AG10803 (cell line): Measurements from ENCODE around the gene PCNX3.

Experiments used
- DNase-seq: peaks from one replicate; pipeline ENCODE4 v3.0.0; 2010; ENCODE audit warnings: low read depth
- H3K4me3 ChIP-seq: 2 replicates; pipeline ENCODE4 v1.5.1; 2011; ENCODE audit warnings: mild to moderate bottlenecking, low read length, control low read depth
- TF ChIP-seq, protein P1 (sequence below): conservative IDR thresholded peaks from 2 replicates; pipeline ENCODE4 v1.5.1; 2011; ENCODE audit warnings: mild to moderate bottlenecking, low read length, control low read depth, inconsistent platforms

The PCNX3 gene

GRCh38 chr11:65599955-65600246 is 15.7 kb upstream of the PCNX3 start:
- DNase-seq, result no peak
- H3K4me3 ChIP-seq, result no peak overlapping the region
- TF ChIP-seq, protein P1, sequence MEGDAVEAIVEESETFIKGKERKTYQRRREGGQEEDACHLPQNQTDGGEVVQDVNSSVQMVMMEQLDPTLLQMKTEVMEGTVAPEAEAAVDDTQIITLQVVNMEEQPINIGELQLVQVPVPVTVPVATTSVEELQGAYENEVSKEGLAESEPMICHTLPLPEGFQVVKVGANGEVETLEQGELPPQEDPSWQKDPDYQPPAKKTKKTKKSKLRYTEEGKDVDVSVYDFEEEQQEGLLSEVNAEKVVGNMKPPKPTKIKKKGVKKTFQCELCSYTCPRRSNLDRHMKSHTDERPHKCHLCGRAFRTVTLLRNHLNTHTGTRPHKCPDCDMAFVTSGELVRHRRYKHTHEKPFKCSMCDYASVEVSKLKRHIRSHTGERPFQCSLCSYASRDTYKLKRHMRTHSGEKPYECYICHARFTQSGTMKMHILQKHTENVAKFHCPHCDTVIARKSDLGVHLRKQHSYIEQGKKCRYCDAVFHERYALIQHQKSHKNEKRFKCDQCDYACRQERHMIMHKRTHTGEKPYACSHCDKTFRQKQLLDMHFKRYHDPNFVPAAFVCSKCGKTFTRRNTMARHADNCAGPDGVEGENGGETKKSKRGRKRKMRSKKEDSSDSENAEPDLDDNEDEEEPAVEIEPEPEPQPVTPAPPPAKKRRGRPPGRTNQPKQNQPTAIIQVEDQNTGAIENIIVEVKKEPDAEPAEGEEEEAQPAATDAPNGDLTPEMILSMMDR, result no peak

DNA sequence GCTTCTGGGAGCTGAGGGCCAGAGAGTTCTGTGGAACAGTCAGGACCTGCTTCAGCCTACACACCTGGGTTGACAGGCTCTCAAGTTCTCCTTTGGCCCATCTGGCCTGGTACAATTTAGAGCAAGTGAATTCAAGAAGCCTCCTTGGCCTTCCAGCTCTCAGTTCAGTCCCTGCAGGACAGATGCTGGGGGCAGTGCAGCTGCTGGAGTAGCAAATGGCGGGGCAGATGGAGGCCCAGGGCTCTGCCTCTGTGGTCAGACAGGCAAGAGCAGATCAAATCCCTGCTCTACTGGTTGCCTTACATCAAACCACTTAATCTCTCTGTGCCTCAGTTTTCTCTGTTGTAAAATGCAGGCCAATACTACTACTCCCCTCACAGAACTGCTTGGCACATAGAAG is 11.3 kb upstream of the PCNX3 start:
- H3K4me3 ChIP-seq, result no peak overlapping the region
- TF ChIP-seq, protein P1, result no peak
- no peak for DNase-seq

DNA sequence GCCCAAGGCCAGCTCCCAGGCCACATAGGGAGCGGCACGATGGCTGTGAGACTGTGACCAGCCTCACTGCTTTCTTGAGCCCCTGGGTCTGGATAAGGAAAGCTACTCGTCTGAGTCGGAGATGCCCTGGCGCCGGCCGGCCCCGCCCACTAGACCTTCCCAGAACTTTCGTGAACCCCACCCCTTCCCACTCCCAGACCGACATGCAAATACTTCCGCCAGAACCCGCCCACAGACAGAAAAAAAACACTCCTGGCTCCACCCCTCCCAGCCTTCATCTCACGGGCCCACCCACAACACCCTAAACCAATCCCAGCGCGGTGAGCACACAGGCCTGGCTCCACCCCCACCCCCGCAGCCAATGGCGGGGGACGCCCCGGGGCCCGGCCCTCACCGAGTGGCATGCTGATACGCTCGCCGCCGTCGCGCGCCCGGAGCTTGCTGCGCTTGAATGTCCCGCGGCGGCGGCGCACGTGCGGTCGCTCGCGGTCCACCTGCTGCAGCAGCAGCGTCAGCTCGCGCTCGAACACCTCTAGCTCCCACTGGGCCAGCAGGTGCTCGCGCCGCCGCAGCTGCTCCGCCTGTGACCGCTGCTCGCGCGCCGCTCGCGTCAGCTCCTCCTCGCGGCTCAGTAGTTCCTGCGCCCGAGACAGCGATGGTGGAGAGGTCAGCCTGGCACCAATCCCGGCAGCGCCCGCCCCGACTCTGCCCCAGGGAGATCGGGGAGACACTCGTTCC is 8.5 kb upstream of the PCNX3 start:
- DNase-seq, result peak; percentile 94
- TF ChIP-seq, protein P1, result no peak

DNA sequence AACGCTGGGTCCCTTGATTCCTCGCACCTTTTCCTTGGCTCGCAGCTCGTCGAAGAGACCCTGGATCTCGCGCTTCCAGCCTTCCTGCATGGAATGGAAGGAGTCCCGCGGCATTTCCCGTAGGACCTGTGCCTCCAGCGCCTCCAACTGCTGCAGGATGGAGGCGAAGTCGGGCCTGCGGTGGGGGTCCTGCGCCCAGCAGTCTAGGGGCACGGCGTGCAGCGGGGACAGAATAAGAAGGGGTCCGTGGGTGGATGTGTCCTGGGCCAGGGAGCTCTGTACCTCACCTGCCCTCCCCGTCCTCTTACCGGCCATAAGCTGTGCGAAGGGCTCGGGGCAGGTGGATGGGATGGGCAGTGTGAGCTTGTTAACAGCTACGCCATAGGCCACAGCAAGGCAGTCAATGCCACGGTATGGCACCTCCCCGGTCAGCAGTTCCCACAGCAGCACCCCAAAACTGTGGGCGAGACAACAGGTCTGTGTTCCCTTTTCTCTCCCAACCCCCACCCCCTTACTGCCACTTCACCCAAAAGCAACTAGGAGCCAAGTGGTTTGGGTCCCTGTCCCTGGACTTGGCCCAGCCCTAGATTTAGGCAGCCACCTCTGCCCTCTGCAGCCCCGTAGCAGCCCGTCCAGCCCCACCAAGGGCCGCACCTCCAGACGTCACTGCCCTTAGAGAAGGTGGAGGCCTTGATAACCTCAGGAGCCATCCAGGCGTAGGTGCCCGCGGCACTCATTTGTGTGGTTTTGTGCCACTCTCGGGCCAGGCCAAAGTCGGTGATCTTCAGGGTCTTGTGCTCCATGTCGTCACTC is 7.8 kb upstream of the PCNX3 start:
- TF ChIP-seq, protein P1, result no peak
- peak overlapping the region; percentile 26; the same call in 1 of the 2 replicates for H3K4me3 ChIP-seq
- no peak for DNase-seq

More for the DNA sequence above, 8.5 kb upstream of the PCNX3 start:
- peak overlapping the region; percentile 27 for H3K4me3 ChIP-seq

GRCh38 chr11:65609229-65609628 is 6.3 kb upstream of the PCNX3 start:
- no peak overlapping the region for H3K4me3 ChIP-seq
- DNase-seq, result peak; percentile 29

GRCh38 chr11:65609665-65610064 is 5.9 kb upstream of the PCNX3 start:
- TF ChIP-seq, protein P1, result no peak
- DNase-seq, result no peak
- no peak overlapping the region for H3K4me3 ChIP-seq

More at GRCh38 chr11:65609229-65609628, 6.3 kb upstream of the PCNX3 start:
- TF ChIP-seq, protein P1, result no peak

DNA sequence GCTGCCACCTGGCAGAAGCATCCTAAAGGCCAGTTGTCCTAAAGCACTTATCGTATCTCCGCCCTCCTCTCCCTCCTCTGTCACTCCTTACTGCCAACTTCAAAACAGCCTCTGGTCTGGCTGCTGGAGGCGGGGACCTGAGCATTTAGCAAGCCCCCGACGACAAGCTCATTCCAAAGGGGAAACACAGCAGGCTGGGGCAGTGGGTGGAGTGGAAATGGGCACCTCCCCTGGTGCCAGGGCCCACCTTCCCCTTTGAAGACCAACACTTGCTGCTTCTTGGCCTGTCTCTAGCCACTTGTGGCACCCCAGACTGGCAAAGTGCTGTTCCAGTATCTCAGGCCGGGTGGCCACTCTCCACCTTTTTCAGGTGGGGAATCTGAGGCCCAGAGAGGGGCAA is 5.2 kb upstream of the PCNX3 start:
- no peak overlapping the region for H3K4me3 ChIP-seq
- no peak for DNase-seq
- TF ChIP-seq, protein P1, result no peak
